K562 (cell line): ENCODE data around the gene HS3ST3B1. TPM values are rescaled to one million over a fixed set of nuclear protein-coding genes. Genes with fewer than 3 reads are reported as not detected.
A peak's percentile ranks its signal among the peaks of the same experiment; 100 is the strongest.

Source experiments
- ATAC-seq: fragments of 200-7000 bp; cut with Tn5 transposase; 3 replicates; pipeline ENCODE4 v1.9.1; 2020; ENCODE audit warnings: moderate library complexity
- BruUV-seq: library from RNA; stranded (reverse); fragments of 400-500 nt; replicated peaks from 2 replicates; lab custom pipeline; 2021; lab: Mats Ljungman, UMichigan
- CTCF ChIA-PET: fragments of 300-600 bp; formaldehyde crosslinking; extraction: SDS; loops from one replicate; lab custom pipeline; 2021; ENCODE audit warnings: low intra/inter-chr PET ratio; lab: Yijun Ruan, JAX
- POLR2A ChIA-PET: fragments of 300-600, 350-650 bp; sonication (Branson Sonifier 250); formaldehyde crosslinking; extraction: SDS; loops from one replicate; lab custom pipeline; 2021; ENCODE audit warnings: antibody characterized with exemption, inconsistent platforms; lab: Yijun Ruan, JAX
- DNase-seq, 4 experiments: peaks; one replicate each; pipeline versions ENCODE4 v3.0.0 to v3.0.0-alpha.2; 2011 to 2018; ENCODE audit warnings: low spot score in 3 of 4, mixed read lengths in 3 of 4; ENCODE audit errors: extremely low read depth in 1 of 4
- FAIRE-seq: peaks from 2 replicates; lab custom pipeline; 2011; peaks lifted over from hg19 to GRCh38; lab: Jason Lieb, UNC
- H2AFZ ChIP-seq: 2 replicates; pipeline ENCODE4 v1.6.0; 2011; ENCODE audit warnings: low read depth, low read length, control low read depth, inconsistent platforms
- H3K27ac ChIP-seq: fragments of 200-600 bp; 3 replicates; pipeline ENCODE4 v1.8.0; 2011; ENCODE audit warnings: low read depth, mild to moderate bottlenecking, control low read depth, inconsistent platforms, low read length, moderate library complexity, mixed read lengths; ENCODE audit errors: extremely low read depth
- H3K27me3 ChIP-seq, 2 experiments: fragments of 300-600 bp in 1 of 2; 2 replicates in 1 of 2; 3 replicates in 1 of 2; pipeline versions ENCODE4 v1.6.0 to v1.8.0; 2011; ENCODE audit warnings: inconsistent platforms in 2 of 2, low read length in 2 of 2, mild to moderate bottlenecking in 1 of 2, mixed read lengths in 1 of 2, moderate library complexity in 1 of 2; ENCODE audit not compliant: control insufficient read depth in 2 of 2, insufficient read depth in 2 of 2
- H3K36me3 ChIP-seq: fragments of 300-600 bp; 3 replicates; pipeline ENCODE4 v1.8.0; 2011; ENCODE audit warnings: mild to moderate bottlenecking, low read length, inconsistent platforms; ENCODE audit not compliant: control insufficient read depth, insufficient read depth
- H3K4me1 ChIP-seq, 2 experiments: fragments of 200-600 bp in 1 of 2; replicated peaks in 1 of 2; 2 replicates in 1 of 2; 3 replicates in 1 of 2; pipeline versions ENCODE4 v1.5.1 to v1.8.0; 2011; ENCODE audit warnings: inconsistent platforms in 2 of 2, low read length in 2 of 2, mild to moderate bottlenecking in 1 of 2, mixed read lengths in 1 of 2, moderate library complexity in 1 of 2; ENCODE audit not compliant: control insufficient read depth in 2 of 2, insufficient read depth in 2 of 2
- H3K4me2 ChIP-seq: 2 replicates; pipeline ENCODE4 v1.6.1; 2011; ENCODE audit warnings: low read length, control low read depth, inconsistent platforms, mixed read lengths; ENCODE audit not compliant: insufficient read depth
- H3K4me3 ChIP-seq: fragments of 200-600 bp; sonication (generic), shearing (Covaris generic); 2 replicates; pipeline ENCODE4 v1.5.1; 2016; ENCODE audit warnings: control low read depth, inconsistent platforms
- H3K79me2 ChIP-seq: fragments of 200-600 bp; 3 replicates; pipeline ENCODE4 v1.8.0; 2011; ENCODE audit warnings: low read length, inconsistent platforms; ENCODE audit not compliant: control insufficient read depth, insufficient read depth
- H3K9ac ChIP-seq, 2 experiments: 2 replicates each; pipeline versions ENCODE4 v1.6.0 to v1.6.1; 2011; ENCODE audit warnings: low read depth in 2 of 2, low read length in 2 of 2, control low read depth in 1 of 2, inconsistent platforms in 1 of 2, mild to moderate bottlenecking in 1 of 2, mixed read lengths in 1 of 2; ENCODE audit not compliant: insufficient read depth in 1 of 2
- H3K9me1 ChIP-seq: one replicate; pipeline ENCODE4 v1.6.0; 2011; ENCODE audit warnings: inconsistent platforms, mild to moderate bottlenecking, low read length, moderate library complexity; ENCODE audit not compliant: control insufficient read depth, insufficient read depth
- H3K9me3 ChIP-seq: replicated peaks from 2 replicates; pipeline ENCODE4 v1.5.1; 2011; ENCODE audit warnings: low read depth, low read length, inconsistent platforms; ENCODE audit not compliant: control insufficient read depth, insufficient read depth
- H4K20me1 ChIP-seq: replicated peaks from 2 replicates; pipeline ENCODE4 v1.6.1; 2011; ENCODE audit warnings: low read length, inconsistent platforms, mixed read lengths; ENCODE audit not compliant: control insufficient read depth, insufficient read depth
- HMG20A ChIP-seq: fragments of 450-650 bp; formaldehyde crosslinking; conservative IDR thresholded peaks from 2 replicates; pipeline ENCODE4 v1.4.0; 2020; ENCODE audit warnings: mild to moderate bottlenecking, mixed read lengths
- RBM14 ChIP-seq: fragments of 200-400 bp; formaldehyde crosslinking; IDR thresholded peaks from 2 replicates; pipeline ENCODE4 v1.6.1; 2018; ENCODE audit warnings: low read depth, mild to moderate bottlenecking, low read length, moderate library complexity, borderline replicate concordance; ENCODE audit not compliant: insufficient read depth
- SUPT5H ChIP-seq: fragments of 450-650 bp; IDR thresholded peaks from 2 replicates; pipeline ENCODE4 v1.6.1; 2016
- ZBTB7A ChIP-seq: IDR thresholded peaks from 2 replicates; pipeline ENCODE4 v1.6.1; 2011; ENCODE audit warnings: low read depth, mild to moderate bottlenecking, low read length, moderate library complexity, borderline replicate concordance; ENCODE audit not compliant: control insufficient read depth
- ZNF174 ChIP-seq: fragments of 250-450 bp; sonication (Bioruptor Pico); IDR thresholded peaks from 2 replicates; pipeline ENCODE4 v1.4.0; 2020; ENCODE audit warnings: mild to moderate bottlenecking
- ZNF197 ChIP-seq: fragments of 200-800 bp; sonication (Bioruptor generic); IDR thresholded peaks from 2 replicates; pipeline ENCODE4 v1.6.1; 2016; ENCODE audit warnings: low read depth, missing genetic modification characterization, missing compliant biosample characterization
- ZNF311 ChIP-seq: fragments of 250-450 bp; sonication (Bioruptor Pico); IDR thresholded peaks from 2 replicates; pipeline ENCODE4 v1.4.0; 2020; ENCODE audit warnings: mild to moderate bottlenecking, moderate library complexity
- ZNF717 ChIP-seq: fragments of 250-450 bp; sonication (Bioruptor Pico); IDR thresholded peaks from 2 replicates; pipeline ENCODE4 v1.5.0; 2021
- WGBS: fragments of 100-300 bp; shearing (Covaris generic); methylation state at CpG from one replicate; pipeline ENCODE4 v1.1.6; 2016; ENCODE audit warnings: low coverage, mixed read lengths; ENCODE audit not compliant: insufficient coverage; ENCODE audit errors: missing lambda C conversion rate; 5-methylcytosine and 5-hydroxymethylcytosine counted together
- in situ Hi-C: fragments of 300-500 bp; cut with MboI; formaldehyde crosslinking; loops from 4 replicates; pipeline ENCODE4 v1.15.0; 2018; ENCODE audit warnings: inconsistent platforms, mixed read lengths
- intact Hi-C: fragments of 100-400 bp; cut with micrococcal nuclease; formaldehyde crosslinking; loops from 2 replicates; pipeline ENCODE4 v1.14.2; 2022
- polyA plus RNA-seq, 8 experiments: library from polyadenylated mRNA; depleted of rRNA in 4 of 8; stranded (reverse) in 5 of 8; unstranded in 3 of 8; fragments of >200 nt; fragmentation: Nextera tagmentation in 2 of 8; fragmentation: Illumina TruSeq in 1 of 8; extraction: Ambion mirVana in 2 of 8; extraction: Trizol in 1 of 8; gene quantifications; 2 replicates each; pipeline versions ENCODE4 v1.2.1 to v1.2.3, GENCODE V29; 2011 to 2014; ENCODE audit warnings: inconsistent platforms in 1 of 8, missing spikeins in 1 of 8
- total RNA-seq, 7 experiments: library from RNA; depleted of rRNA in 6 of 7; stranded (reverse); fragments of >200 nt in 6 of 7; fragmentation: Illumina TruSeq in 2 of 7; extraction: Trizol in 2 of 7; gene quantifications; 2 replicates each; pipeline versions ENCODE4 v1.2.1 to v1.2.3, GENCODE V29; 2011 to 2021; ENCODE audit warnings: low replicate concordance in 1 of 7
- TF ChIP-seq, protein P1 (sequence below): fragments of 450-650 bp; IDR thresholded peaks from 2 replicates; pipeline ENCODE4 v1.6.1; 2016; ENCODE audit warnings: low read depth
- TF ChIP-seq, protein P2 (sequence below), 2 experiments: IDR thresholded peaks in 1 of 2; conservative IDR thresholded peaks in 1 of 2; 2 replicates each; pipeline ENCODE4 v1.6.1; 2016; ENCODE audit warnings: low read depth in 2 of 2, mild to moderate bottlenecking in 1 of 2, missing compliant biosample characterization in 1 of 2, missing genetic modification characterization in 1 of 2, moderate library complexity in 1 of 2

The HS3ST3B1 gene
- total and polyA plus RNA-seq, 9 of the 15 experiments (the other 6 are each of a cell fraction or from before 2014, with no cell fraction given): 1.9 to 12.9 (median 3.7) TPM

DNA sequence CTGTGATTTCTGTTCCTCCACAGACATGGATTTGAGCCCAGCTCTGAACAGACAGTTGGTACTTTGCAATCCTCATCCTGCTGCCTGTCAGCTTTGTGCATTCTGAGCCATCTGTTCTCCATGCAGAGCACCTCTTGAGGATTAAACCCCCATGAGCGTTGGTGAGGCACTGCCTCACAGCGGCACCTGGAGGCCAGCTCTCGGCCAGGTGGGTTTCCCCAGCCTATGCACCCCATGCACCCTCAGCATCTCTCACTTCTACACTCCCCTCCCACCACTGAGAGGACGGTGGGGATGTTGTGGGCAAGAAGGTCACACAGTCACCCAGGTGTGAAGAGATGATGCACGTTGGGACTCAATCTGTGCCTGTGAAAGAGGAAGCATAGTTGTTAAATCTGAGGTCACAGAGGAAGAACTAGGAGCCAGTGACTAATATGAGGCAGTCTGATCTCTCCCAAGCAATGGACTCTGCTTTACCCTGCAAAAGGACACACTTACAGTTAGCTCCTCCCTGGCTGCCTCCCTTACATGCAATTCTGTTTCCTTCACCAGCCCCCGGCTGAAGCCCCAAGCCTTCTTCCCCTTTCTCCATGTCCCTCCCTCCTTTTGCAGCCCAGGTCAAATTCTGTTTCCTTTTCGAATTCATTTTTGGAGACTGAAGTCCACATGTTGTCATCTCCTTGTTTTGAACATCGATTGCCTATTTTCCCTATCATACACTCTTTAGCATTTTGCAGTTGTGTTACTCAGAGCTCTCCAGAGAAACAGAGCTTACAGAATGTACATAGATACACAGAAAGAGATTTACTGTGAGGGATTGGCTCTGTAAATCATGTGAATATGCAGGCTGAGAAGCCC lies 58.5 kb downstream of the HS3ST3B1 start:
- ChIA-PET POLR2A (no interaction called here), CTCF (no interaction called here)
- no peak overlapping the region for H3K4me2 ChIP-seq
- H3K27me3 ChIP-seq: no peaks in the 10 kb centered on the region
- FAIRE-seq (no peak), ATAC-seq (no peak), DNase-seq (no peak)
- no peak overlapping the region for H3K4me3 ChIP-seq
- no peaks in the 10 kb centered on the region for H3K9me3 ChIP-seq
- no TSS peak for BruUV-seq
- H3K27ac ChIP-seq: no peak overlapping the region
- no peaks in the 10 kb centered on the region for H3K79me2 ChIP-seq
- intact Hi-C loops (no loop called here), in situ Hi-C loops (no loop called here)
- no peaks in the 10 kb centered on the region for H3K9me1 ChIP-seq
- 9% methylated on average over 8 of the region's 8 CpGs for WGBS
- no peaks in the 10 kb centered on the region for H4K20me1 ChIP-seq
- H3K36me3 ChIP-seq: no peaks in the 10 kb centered on the region
- H2AFZ ChIP-seq: no peak overlapping the region
- peak overlapping the region in 1 of 2 experiments; percentile 35; a peak in 1 of 4 replicates for H3K9ac ChIP-seq
- H3K4me1 ChIP-seq: no peaks in the 10 kb centered on the region; a peak in 1 of 5 replicates
- TF ChIP-seq HMG20A (CRISPR knock-in tag) (no peak), SUPT5H (no peak), ZNF717 (CRISPR knock-in tag) (no peak), ZNF197 (no peak), ZNF174 (CRISPR knock-in tag) (no peak), ZBTB7A (no peak), RBM14 (no peak), ZNF311 (CRISPR knock-in tag) (no peak)
- TF ChIP-seq, protein P1, sequence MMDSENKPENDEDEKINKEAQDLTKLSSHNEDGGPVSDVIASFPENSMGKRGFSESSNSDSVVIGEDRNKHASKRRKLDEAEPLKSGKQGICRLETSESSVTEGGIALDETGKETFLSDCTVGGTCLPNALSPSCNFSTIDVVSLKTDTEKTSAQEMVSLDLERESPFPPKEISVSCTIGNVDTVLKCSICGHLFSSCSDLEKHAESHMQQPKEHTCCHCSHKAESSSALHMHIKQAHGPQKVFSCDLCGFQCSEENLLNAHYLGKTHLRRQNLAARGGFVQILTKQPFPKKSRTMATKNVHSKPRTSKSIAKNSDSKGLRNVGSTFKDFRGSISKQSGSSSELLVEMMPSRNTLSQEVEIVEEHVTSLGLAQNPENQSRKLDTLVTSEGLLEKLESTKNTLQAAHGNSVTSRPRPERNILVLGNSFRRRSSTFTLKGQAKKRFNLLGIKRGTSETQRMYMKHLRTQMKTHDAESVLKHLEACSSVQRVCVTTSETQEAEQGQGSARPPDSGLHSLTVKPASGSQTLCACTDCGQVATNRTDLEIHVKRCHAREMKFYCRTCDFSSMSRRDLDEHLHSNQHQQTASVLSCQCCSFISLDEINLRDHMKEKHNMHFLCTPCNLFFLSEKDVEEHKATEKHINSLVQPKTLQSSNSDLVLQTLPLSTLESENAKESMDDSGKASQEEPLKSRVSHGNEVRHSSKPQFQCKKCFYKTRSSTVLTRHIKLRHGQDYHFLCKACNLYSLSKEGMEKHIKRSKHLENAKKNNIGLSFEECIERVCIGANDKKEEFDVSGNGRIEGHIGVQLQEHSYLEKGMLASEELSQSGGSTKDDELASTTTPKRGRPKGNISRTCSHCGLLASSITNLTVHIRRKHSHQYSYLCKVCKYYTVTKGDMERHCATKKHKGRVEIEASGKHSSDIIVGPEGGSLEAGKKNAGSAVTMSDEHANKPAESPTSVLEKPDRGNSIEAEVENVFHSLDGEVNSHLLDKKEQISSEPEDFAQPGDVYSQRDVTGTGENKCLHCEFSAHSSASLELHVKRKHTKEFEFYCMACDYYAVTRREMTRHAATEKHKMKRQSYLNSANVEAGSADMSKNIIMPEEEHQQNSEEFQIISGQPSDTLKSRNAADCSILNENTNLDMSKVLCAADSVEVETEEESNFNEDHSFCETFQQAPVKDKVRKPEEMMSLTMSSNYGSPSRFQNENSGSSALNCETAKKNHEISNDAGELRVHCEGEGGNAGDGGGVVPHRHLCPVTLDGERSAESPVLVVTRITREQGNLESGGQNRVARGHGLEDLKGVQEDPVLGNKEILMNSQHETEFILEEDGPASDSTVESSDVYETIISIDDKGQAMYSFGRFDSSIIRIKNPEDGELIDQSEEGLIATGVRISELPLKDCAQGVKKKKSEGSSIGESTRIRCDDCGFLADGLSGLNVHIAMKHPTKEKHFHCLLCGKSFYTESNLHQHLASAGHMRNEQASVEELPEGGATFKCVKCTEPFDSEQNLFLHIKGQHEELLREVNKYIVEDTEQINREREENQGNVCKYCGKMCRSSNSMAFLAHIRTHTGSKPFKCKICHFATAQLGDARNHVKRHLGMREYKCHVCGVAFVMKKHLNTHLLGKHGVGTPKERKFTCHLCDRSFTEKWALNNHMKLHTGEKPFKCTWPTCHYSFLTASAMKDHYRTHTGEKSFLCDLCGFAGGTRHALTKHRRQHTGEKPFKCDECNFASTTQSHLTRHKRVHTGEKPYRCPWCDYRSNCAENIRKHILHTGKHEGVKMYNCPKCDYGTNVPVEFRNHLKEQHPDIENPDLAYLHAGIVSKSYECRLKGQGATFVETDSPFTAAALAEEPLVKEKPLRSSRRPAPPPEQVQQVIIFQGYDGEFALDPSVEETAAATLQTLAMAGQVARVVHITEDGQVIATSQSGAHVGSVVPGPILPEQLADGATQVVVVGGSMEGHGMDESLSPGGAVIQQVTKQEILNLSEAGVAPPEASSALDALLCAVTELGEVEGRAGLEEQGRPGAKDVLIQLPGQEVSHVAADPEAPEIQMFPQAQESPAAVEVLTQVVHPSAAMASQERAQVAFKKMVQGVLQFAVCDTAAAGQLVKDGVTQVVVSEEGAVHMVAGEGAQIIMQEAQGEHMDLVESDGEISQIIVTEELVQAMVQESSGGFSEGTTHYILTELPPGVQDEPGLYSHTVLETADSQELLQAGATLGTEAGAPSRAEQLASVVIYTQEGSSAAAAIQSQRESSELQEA: no peak
- TF ChIP-seq, protein P2, sequence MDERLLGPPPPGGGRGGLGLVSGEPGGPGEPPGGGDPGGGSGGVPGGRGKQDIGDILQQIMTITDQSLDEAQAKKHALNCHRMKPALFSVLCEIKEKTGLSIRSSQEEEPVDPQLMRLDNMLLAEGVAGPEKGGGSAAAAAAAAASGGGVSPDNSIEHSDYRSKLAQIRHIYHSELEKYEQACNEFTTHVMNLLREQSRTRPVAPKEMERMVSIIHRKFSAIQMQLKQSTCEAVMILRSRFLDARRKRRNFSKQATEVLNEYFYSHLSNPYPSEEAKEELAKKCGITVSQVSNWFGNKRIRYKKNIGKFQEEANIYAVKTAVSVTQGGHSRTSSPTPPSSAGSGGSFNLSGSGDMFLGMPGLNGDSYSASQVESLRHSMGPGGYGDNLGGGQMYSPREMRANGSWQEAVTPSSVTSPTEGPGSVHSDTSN (CRISPR knock-in tag; IDR thresholded peaks at IDR 0.05; ENCODE audit: low read depth): no peak
- TF ChIP-seq, protein P2 (tag; conservative IDR thresholded peaks at IDR 0.05; ENCODE audit: low read depth): no peak
